Stimulated activated naive CD8-positive, alpha-beta T cell treated with anti-CD3 and anti-CD28 coated beads, Interleukin-15, Interleukin-2, amounts not matched to agents 100 ng/mL and 50 ng/mL, for 24 hours (primary cell): Measurements from ENCODE around the gene ERVFRD-1.
"Not testable (repeated sequence)": the region's sequence is repeated elsewhere in the genome, so short reads cannot be mapped to it uniquely, and the experiment has no call there.

Experiments
- H3K27ac Mint-ChIP-seq: one replicate; pipeline ENCODE4 v1.8.0; 2021; ENCODE audit warnings: mild to moderate bottlenecking, mixed read lengths
- H3K27me3 Mint-ChIP-seq: one replicate; pipeline ENCODE4 v1.8.0; 2021; ENCODE audit warnings: mixed read lengths
- H3K36me3 Mint-ChIP-seq: one replicate; pipeline ENCODE4 v1.8.0; 2021; ENCODE audit warnings: low read depth, mixed read lengths
- H3K4me1 Mint-ChIP-seq: one replicate; pipeline ENCODE4 v1.8.0; 2021; ENCODE audit warnings: low read depth, mixed read lengths
- H3K4me3 Mint-ChIP-seq: one replicate; pipeline ENCODE4 v1.8.0; 2021; ENCODE audit warnings: mild to moderate bottlenecking, mixed read lengths
- H3K9me3 Mint-ChIP-seq: one replicate; pipeline ENCODE4 v1.8.0; 2021; ENCODE audit warnings: mixed read lengths

The ERVFRD-1 gene

DNA sequence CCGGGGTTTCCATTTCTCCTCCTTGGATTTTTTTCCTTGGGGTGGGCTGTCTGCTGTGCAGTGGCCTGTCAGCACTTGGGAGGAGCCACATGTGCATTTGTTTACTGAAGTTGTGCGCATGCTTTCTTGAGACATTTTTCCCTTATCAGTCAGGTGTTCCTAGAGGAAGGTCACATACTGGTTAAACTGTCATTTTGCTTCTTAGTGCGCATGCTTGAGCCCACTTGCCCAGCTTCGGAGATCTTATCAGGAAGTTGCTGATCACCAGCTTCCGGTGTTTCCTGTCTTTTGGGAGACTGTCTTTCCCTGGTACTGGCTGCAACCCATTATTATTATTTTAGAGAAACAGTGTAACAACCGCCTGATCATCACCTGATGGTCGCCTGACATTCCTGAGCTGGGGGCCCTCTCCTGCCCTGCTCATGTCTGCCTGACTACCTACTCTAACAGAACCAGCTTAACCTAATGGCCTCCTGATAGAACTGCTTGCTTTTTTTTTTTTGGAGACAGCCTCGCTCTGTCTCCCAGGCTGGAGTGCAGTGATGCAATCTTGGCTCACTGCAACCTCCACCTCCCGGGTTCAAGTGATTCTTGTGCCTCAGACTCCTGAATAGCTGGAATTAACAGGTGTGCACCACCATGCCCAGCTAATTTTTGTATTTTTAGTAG, 378 bp upstream of the ERVFRD-1 start:
- no peaks in the 10 kb centered on the region for H3K9me3 Mint-ChIP-seq
- peaks cover 16% of the 10 kb centered on the region for H3K36me3 Mint-ChIP-seq
- peak overlapping the region; percentile 55 for H3K27ac Mint-ChIP-seq
- H3K4me3 Mint-ChIP-seq, result peak overlapping the region; percentile 47
- H3K4me1 Mint-ChIP-seq, result peaks cover 30% of the 10 kb centered on the region
- H3K27me3 Mint-ChIP-seq, result no peaks in the 10 kb centered on the region

DNA sequence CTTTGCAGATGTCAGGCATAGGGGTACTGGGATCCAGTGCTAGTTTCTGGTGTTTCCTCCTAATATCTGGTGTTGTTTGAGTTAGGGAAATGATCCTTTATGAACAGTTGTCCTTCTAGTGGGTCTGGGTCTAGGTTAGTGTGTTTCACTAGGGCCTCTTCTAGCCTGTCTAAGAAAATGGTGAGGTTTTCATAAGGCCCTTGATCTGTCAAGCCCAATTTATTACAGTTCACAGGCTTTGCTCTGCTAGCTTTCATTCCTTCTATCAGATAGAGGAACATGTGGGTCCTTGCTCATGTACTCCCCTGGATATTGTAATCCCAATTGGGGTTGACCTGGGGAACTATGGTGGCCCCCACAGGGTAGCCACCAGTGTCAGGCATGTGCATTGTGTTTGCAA, 2.8 kb downstream of the ERVFRD-1 start:
- Mint-ChIP-seq H3K27me3 (no peaks in the 10 kb centered on the region), H3K27ac (no peak overlapping the region), H3K36me3 (peaks cover 25% of the 10 kb centered on the region), H3K9me3 (no peaks in the 10 kb centered on the region), H3K4me1 (peaks cover 21% of the 10 kb centered on the region), H3K4me3 (no peak overlapping the region)

DNA sequence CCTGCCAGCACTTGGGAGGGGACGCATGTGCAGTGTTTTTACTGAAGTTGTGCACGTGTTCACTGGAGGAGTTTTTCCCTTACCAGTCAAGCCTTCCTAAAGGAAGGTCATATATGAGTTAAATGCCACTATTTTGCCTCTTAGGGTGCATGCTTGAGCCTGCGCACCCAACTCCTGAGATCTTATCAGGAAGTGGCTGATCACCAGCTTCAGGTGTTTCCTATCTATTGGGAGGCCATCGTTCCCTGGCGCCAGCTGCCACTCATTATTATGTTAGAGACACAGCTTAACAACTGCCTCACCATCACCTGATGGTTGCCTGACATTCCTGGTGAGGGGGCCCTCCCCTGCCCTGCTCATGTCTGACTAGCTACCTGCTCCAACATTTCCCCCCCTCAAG, 8.5 kb downstream of the ERVFRD-1 start:
- H3K27ac Mint-ChIP-seq, result no peak overlapping the region
- H3K27me3 Mint-ChIP-seq, result no peaks in the 10 kb centered on the region
- H3K36me3 Mint-ChIP-seq, result peaks cover 59% of the 10 kb centered on the region
- no peak overlapping the region for H3K4me3 Mint-ChIP-seq
- peaks cover 9% of the 10 kb centered on the region for H3K4me1 Mint-ChIP-seq
- H3K9me3 Mint-ChIP-seq, result no peaks in the 10 kb centered on the region

DNA sequence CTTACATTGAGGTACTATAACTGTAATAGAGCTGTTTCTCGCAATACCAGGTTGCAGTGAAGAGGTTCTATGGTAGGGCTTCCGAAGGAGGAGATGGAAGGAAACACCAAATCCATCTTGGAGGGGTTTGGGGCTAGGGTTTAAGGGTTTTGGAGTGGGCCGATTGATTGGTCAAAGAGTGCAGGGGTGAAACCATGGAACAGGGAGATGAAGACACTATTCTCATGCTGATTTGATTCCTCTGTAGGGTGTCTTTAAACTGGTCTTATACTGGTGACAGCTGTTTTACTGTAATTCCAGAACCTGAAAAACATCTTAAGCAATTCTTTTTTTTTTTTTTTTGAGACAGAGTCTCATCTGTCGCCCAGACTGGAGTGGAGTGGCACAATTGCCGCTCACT, 10.1 kb downstream of the ERVFRD-1 start:
- no peaks in the 10 kb centered on the region for H3K27me3 Mint-ChIP-seq
- no peak overlapping the region for H3K4me3 Mint-ChIP-seq
- no peak overlapping the region for H3K27ac Mint-ChIP-seq
- H3K4me1 Mint-ChIP-seq, result peaks cover 11% of the 10 kb centered on the region
- H3K9me3 Mint-ChIP-seq, result no peaks in the 10 kb centered on the region
- H3K36me3 Mint-ChIP-seq, result peaks cover 47% of the 10 kb centered on the region

DNA sequence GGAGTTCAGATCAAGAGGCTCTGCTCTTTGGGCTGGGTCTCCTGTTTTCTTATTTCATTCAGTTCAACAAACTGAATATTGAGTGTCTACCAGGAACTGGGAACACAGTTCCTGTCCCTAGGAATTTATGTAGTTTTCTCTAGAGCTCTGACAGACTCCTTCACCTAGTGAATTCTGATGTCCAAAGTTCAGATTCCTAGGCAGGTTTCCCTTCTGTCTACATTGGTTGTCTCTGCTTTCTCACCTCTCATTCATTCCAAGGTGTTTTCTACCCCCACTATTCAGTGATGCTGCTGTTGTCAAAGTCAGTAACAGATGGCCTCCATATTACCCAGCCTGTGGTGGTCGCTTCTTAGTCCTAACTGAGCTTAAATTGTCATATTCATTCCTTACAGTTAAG, 13.5 kb downstream of the ERVFRD-1 start:
- H3K4me1 Mint-ChIP-seq, result peaks cover 35% of the 10 kb centered on the region

DNA sequence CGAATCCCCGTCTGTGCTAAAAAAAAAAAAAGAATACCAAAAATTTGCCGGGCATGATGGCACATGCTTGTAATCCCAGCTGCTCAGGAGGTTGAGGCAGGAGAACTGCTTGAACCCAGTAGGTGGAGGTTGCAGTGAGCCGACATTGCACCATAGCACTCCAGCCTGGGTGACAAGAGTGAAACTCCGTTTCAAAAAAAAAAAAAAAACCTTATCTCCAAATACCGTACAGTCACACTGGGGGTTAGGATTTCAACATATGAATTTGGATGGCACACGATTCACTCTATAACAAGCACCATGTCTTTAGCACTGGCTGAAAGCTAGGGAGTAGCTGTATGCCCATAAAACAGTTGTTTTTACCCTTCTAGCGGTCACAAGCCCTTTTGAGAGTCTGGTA, 14.0 kb downstream of the ERVFRD-1 start:
- Mint-ChIP-seq H3K4me3 (no peak overlapping the region), H3K4me1 (peaks cover 40% of the 10 kb centered on the region), H3K36me3 (peaks cover 36% of the 10 kb centered on the region), H3K9me3 (no peaks in the 10 kb centered on the region), H3K27ac (no peak overlapping the region), H3K27me3 (no peaks in the 10 kb centered on the region)

More for the DNA sequence above, 13.5 kb downstream of the ERVFRD-1 start:
- Mint-ChIP-seq H3K27me3 (no peaks in the 10 kb centered on the region), H3K4me3 (no peak overlapping the region), H3K27ac (peak overlapping the region; percentile 7), H3K9me3 (no peaks in the 10 kb centered on the region), H3K36me3 (peaks cover 42% of the 10 kb centered on the region)

DNA sequence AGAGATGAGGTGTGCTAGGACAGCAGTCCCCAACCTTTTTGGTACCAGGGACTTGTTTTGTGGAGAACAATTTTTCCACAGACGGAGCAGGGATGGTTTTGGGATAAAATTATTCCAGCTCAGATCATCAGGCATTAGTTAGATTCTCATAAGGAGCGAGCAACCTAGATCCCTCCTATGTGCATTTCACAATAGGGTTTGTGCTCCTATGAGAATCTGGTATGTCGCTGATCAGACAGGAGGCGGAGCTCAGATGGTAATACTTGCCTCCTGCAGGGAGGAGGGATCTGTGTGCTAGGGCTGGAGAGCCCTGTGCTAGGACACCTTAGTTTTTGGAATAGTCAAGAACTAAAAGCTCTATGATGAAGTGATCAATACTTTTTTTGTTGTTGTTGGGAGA, 15.4 kb downstream of the ERVFRD-1 start:
- no peaks in the 10 kb centered on the region for H3K9me3 Mint-ChIP-seq
- H3K27ac Mint-ChIP-seq, result no peak overlapping the region
- peak overlapping the region; percentile 93 for H3K4me3 Mint-ChIP-seq

DNA sequence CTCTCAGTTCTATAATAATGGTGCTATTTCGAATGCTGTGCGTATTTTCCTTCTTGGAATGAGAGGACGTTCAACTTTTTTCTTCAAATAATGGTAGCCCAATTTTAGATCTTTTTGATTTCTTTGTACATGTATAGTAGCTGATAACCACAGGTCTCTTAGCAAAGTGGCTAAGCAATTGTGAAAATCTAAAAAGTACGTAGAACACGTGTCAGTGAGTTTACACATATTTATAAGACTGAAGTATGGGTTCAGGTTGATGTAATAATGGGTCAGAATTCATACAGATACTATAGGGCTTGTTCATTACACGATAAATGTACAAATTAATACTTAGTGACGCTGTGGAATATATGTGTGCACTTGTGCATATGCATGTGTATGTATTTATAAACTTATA, 16.6 kb downstream of the ERVFRD-1 start:
- peaks cover 31% of the 10 kb centered on the region for H3K4me1 Mint-ChIP-seq
- H3K4me3 Mint-ChIP-seq, result peak overlapping the region; percentile 93
- peak overlapping the region; percentile 96 for H3K27ac Mint-ChIP-seq
- no peaks in the 10 kb centered on the region for H3K9me3 Mint-ChIP-seq
- peaks cover 20% of the 10 kb centered on the region for H3K36me3 Mint-ChIP-seq
- H3K27me3 Mint-ChIP-seq, result no peaks in the 10 kb centered on the region

More for the DNA sequence above, 15.4 kb downstream of the ERVFRD-1 start:
- peaks cover 35% of the 10 kb centered on the region for H3K4me1 Mint-ChIP-seq
- H3K27me3 Mint-ChIP-seq, result no peaks in the 10 kb centered on the region
- peaks cover 30% of the 10 kb centered on the region for H3K36me3 Mint-ChIP-seq

DNA sequence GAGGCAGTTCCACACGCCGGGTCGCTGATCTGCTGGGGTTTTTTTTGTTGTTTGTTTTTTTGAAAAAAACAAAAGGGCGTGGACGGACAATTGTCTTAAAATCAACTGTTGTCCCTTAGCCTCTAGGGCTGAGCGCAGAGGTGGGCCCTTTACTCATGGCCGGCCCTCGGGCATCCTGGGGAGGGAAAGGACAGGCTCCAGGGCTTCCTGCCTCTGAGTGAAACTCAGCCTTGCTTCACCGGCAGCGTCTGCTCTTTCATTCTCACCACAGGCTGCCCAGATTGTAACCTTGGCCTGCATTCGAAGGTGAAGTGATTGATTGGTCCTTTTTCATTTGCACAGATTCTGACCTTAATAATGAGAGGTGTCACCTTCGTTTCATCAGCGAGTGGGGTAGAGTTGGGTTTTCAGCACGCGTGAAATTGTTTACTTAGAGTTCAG, 17.1 kb downstream of the ERVFRD-1 start:
- Mint-ChIP-seq H3K4me3 (peak overlapping the region; percentile 93), H3K4me1 (peaks cover 31% of the 10 kb centered on the region), H3K36me3 (peaks cover 15% of the 10 kb centered on the region), H3K27ac (peak overlapping the region; percentile 96), H3K27me3 (no peaks in the 10 kb centered on the region), H3K9me3 (no peaks in the 10 kb centered on the region)

DNA sequence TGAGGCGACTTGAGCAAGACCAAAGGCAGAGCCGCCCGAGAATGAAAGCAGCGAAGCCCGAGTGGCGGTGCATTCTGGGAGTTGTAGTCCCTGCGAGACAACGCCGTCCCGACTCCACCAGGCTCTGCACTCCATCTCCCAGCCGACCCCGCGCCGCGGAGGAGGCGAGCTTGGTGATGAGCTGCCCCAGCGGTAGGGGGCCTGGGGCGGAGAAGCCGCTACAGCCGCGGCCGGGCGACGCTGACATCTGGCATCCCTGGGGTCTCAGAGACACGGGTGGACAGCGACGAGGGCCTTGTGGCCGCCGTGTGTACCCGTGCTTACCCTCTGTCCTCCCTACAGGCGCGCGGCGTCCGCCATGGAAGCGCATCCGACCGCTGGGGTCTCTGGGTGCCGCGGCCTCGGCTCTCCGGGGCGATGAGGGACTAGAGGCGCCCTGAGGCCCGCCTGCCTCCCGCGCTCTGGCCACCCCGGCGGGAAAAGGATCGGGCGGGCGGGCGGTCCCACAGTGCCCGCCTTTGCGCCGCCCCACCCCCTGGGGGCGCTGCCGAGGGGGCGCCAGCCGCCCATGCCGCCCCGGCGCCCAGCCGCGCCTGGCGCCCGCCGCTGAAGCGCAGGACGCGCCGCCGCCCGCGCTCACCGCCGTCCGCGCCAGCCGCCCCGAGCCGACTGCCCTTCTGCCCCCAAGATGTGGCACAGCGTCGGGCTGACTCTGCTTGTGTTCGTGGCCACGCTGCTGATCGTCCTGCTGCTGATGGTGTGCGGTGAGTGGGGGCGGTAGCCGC, 17.7 kb downstream of the ERVFRD-1 start, which contains the start of gene SMIM13:
Gene SMIM13, plus strand, starts transcription at position 209 of the 785 bp plus-strand sequence. Its CDS starts 480 bp downstream, at position 689.
- Mint-ChIP-seq H3K4me1 (peaks cover 31% of the 10 kb centered on the region), H3K9me3 (no peaks in the 10 kb centered on the region), H3K4me3 (peak within 1 kb of the TSS; percentile 95), H3K36me3 (peaks cover 9% of the 10 kb centered on the region), H3K27ac (peak within 1 kb of the TSS; percentile 97), H3K27me3 (no peaks in the 10 kb centered on the region)

DNA sequence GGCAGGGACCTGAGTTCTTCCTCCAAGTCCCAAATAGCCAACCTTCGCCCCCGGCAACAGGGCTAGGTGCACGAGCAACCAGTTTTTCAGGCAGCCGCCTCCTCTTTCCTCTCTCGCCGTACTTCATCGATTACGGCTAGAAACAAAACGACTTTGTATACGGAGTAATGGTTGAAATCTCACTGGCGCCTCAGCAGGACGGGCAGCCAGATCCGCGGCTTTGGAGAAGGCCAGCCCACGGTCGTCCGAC, 18.2 kb downstream of the ERVFRD-1 start:
- H3K36me3 Mint-ChIP-seq, result peaks cover 8% of the 10 kb centered on the region
- H3K27me3 Mint-ChIP-seq, result no peaks in the 10 kb centered on the region
- peak overlapping the region; percentile 97 for H3K27ac Mint-ChIP-seq
- no peaks in the 10 kb centered on the region for H3K9me3 Mint-ChIP-seq
- peak overlapping the region; percentile 95 for H3K4me3 Mint-ChIP-seq
- H3K4me1 Mint-ChIP-seq, result peaks cover 31% of the 10 kb centered on the region

DNA sequence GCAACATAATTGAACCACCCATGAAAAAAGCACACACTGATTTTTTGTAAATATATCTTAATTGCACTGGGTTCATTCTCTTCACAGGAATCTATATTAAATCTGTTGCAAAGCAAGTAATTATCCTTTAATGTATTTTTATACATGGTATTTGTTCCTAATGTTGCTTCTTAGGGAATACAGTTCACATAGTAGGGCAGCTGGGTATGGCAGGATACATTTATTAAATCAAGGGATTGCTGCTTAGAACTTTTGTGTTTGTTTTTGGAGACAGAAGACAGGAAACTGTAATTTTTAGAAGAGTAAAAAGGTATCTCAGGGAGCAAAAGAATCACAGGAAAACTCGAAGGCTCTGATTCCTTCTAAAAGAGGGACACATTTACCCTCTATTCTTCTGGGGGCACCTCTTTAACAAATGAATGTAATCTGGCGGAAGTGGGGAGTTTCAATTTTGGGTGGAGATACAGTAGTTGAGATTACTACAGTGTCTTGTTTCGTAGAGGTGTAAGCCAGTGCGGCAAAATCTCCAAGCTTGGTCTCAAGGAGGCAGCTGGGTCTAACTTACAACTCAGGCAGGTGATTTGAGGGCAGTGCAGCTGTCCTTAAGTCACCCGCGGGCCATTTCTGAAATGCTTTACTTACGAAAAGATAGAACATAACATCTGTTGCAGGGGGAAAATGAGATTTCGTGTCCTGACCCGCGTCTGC, 18.7 kb downstream of the ERVFRD-1 start:
- peaks cover 8% of the 10 kb centered on the region for H3K36me3 Mint-ChIP-seq
- no peaks in the 10 kb centered on the region for H3K27me3 Mint-ChIP-seq
- H3K4me3 Mint-ChIP-seq, result peak overlapping the region; percentile 95
- H3K9me3 Mint-ChIP-seq, result no peaks in the 10 kb centered on the region
- H3K4me1 Mint-ChIP-seq, result peaks cover 31% of the 10 kb centered on the region
- H3K27ac Mint-ChIP-seq, result peak overlapping the region; percentile 97

DNA sequence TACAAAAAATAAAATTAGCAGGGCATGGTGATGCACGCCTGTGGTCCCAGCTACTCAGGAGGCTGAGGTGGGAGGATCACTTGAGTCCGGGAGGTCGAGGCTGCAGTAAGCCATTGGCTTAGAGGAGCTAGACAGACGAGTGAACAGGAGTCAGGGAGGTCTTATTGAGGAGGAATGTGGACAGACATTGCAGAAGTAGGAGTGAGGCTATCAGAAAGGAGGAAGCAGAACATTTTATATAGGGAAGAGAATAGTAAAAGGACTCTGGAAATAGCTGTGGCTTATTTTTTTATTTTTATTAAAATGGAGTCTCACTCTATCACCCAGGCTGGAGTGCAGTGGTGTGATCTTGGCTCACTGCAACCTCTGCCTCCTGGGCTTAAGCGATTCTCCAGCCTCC, 20.4 kb downstream of the ERVFRD-1 start:
- not testable (repeated sequence) for H3K36me3 Mint-ChIP-seq, H3K27ac Mint-ChIP-seq, H3K4me3 Mint-ChIP-seq, H3K9me3 Mint-ChIP-seq, H3K27me3 Mint-ChIP-seq
- H3K4me1 Mint-ChIP-seq, result peaks cover 26% of the 10 kb centered on the region

DNA sequence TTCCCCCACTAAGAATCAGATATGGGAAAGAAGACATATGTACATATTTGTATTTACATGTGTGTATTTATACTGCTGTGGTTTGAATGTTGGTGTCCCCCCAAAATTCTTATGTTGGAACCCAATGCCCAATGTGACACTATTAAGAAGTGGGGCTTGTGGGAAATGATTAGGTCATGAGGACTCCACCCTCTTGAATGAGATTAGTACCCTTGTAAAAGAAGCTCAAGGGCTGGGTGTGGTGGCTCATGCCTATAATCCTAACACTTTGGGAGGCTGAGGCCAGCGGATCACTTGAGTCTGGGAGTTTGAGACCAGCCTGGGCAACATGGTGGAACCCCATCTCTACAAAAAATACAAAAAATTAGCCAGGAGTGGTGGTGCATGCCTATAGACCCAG, 21.8 kb downstream of the ERVFRD-1 start:
- Mint-ChIP-seq H3K4me3 (no peak overlapping the region), H3K27ac (no peak overlapping the region), H3K9me3 (no peaks in the 10 kb centered on the region), H3K27me3 (peaks cover 1% of the 10 kb centered on the region), H3K36me3 (no peaks in the 10 kb centered on the region), H3K4me1 (peaks cover 14% of the 10 kb centered on the region)

DNA sequence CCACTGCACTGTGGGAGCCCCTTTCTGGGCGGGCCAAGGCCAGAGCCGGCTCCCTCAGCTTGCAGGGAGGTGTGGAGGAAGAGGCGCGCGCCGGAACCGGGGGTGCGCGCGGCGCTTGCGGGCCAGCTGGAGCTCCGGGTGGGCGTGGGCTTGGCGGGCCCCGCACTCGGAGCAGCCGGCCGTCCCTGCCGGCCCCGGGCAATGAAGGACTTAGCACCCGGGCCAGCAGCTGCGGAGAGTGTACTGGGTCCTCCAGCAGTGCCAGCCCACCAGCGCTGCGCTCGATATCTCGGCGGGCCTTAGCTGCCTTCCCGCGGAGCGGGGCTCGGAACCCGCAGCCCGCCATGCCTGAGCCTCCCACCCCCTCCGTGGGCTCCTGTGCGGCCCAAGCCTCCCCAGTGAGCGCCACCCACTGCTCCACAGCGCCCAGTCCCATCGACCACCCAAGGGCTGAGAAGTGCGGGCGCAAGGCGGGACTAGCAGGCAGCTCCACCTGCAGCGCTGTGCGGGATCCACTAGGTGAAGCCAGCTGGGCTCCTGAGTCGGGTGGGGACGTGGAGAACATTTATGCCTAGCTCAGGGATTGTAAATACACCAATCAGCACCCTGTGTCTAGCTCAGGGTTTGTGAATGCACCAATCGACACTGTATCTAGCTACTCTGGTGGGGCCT, 24.2 kb downstream of the ERVFRD-1 start:
- not testable (repeated sequence) for H3K4me1 Mint-ChIP-seq, H3K9me3 Mint-ChIP-seq, H3K27me3 Mint-ChIP-seq, H3K4me3 Mint-ChIP-seq, H3K36me3 Mint-ChIP-seq, H3K27ac Mint-ChIP-seq
